GM21423 (cell line): ENCODE results near the gene CALHM6.

ENCODE experiments used
- ATAC-seq: cut with Tn5 transposase; IDR thresholded peaks from one replicate; pipeline ENCODE4 v1.9.1; 2021; ENCODE audit warnings: mild to moderate bottlenecking, moderate library complexity; ENCODE audit not compliant: unreplicated experiment

CALHM6 gene

GRCh38 chr6:116461331-116461931 is at the start of gene CALHM6:
TSS of gene CALHM6 (plus strand) at chr6:116461375. CDS start at chr6:116461930, 555 bp downstream.
- ATAC-seq: peak; percentile 5

GRCh38 chr6:116412270-116412669 is 48.9 kb upstream of the CALHM6 start:
- no peak for ATAC-seq

- ATAC-seq: no peak
Measured at GRCh38 chr6:116413357-116413756, 47.8 kb upstream of the CALHM6 start.

GRCh38 chr6:116417661-116418060 is 43.5 kb upstream of the CALHM6 start:
- ATAC-seq: no peak

- ATAC-seq: no peak
Measured at GRCh38 chr6:116419069-116419786, 41.9 kb upstream of the CALHM6 start.

GRCh38 chr6:116420341-116420740 is 40.8 kb upstream of the CALHM6 start:
- ATAC-seq: no peak

GRCh38 chr6:116422238-116422637 is 38.9 kb upstream of the CALHM6 start:
- ATAC-seq: no peak

- ATAC-seq: no peak
Measured at GRCh38 chr6:116424001-116424400, 37.2 kb upstream of the CALHM6 start.

GRCh38 chr6:116426551-116426950 is 34.6 kb upstream of the CALHM6 start:
- no peak for ATAC-seq

- ATAC-seq: no peak
Measured at GRCh38 chr6:116429111-116429510, 32.1 kb upstream of the CALHM6 start.

- ATAC-seq: no peak
Measured at GRCh38 chr6:116430860-116431259, 30.3 kb upstream of the CALHM6 start.

- ATAC-seq: no peak
Measured at GRCh38 chr6:116431964-116432595, 29.1 kb upstream of the CALHM6 start.

GRCh38 chr6:116433206-116433712 is 27.9 kb upstream of the CALHM6 start:
- no peak for ATAC-seq

- ATAC-seq: no peak
Measured at GRCh38 chr6:116434056-116434725, 27.0 kb upstream of the CALHM6 start.

GRCh38 chr6:116436586-116436985 is 24.6 kb upstream of the CALHM6 start:
- no peak for ATAC-seq

GRCh38 chr6:116437656-116438055 is 23.5 kb upstream of the CALHM6 start:
- no peak for ATAC-seq

- ATAC-seq: no peak
Measured at GRCh38 chr6:116438590-116439448, 22.4 kb upstream of the CALHM6 start.

- ATAC-seq: no peak
Measured at GRCh38 chr6:116439522-116440051, 21.6 kb upstream of the CALHM6 start.

- no peak for ATAC-seq
Measured at GRCh38 chr6:116443105-116443504, 18.1 kb upstream of the CALHM6 start.

- ATAC-seq: peak; percentile 45
Measured at GRCh38 chr6:116444092-116444491, 17.1 kb upstream of the CALHM6 start.
